H9 (cell line): ENCODE measurements around the gene DHCR7. TPM values are rescaled to one million over a fixed set of nuclear protein-coding genes. Genes with fewer than 3 reads are reported as not detected.

ENCODE experiments used
- DNase-seq: peaks from one replicate; pipeline ENCODE4 v3.0.0-alpha.2; 2017
- H2AFZ ChIP-seq: one replicate; pipeline ENCODE4 v1.6.1; 2013; ENCODE audit warnings: mild to moderate bottlenecking, low read length, control low read depth, moderate library complexity
- H2AK5ac ChIP-seq: 2 replicates; pipeline ENCODE4 v1.6.1; 2013; ENCODE audit warnings: low read length, control low read depth, mixed read lengths; ENCODE audit not compliant: insufficient read length
- H2BK120ac ChIP-seq: one replicate; pipeline ENCODE4 v1.6.1; 2013; ENCODE audit warnings: low read depth, mild to moderate bottlenecking, low read length, control low read depth, inconsistent platforms; ENCODE audit not compliant: poor library complexity, severe bottlenecking
- H2BK12ac ChIP-seq: 2 replicates; pipeline ENCODE4 v1.6.1; 2013; ENCODE audit warnings: low read length, control low read depth, mixed read lengths, low read depth; ENCODE audit not compliant: insufficient read length
- H2BK15ac ChIP-seq: 2 replicates; pipeline ENCODE4 v1.6.1; 2013; ENCODE audit warnings: low read depth, low read length, control low read depth
- H2BK20ac ChIP-seq: one replicate; pipeline ENCODE4 v1.6.1; 2013; ENCODE audit warnings: low read depth, mild to moderate bottlenecking, low read length, control low read depth, inconsistent platforms; ENCODE audit not compliant: poor library complexity, severe bottlenecking
- H2BK5ac ChIP-seq: 2 replicates; pipeline ENCODE4 v1.6.1; 2013; ENCODE audit warnings: low read length, control low read depth, mixed read lengths; ENCODE audit not compliant: insufficient read length
- H3K14ac ChIP-seq: 2 replicates; pipeline ENCODE4 v1.6.1; 2013; ENCODE audit warnings: low read length, control low read depth; ENCODE audit not compliant: insufficient read depth
- H3K18ac ChIP-seq: 2 replicates; pipeline ENCODE4 v1.6.1; 2013; ENCODE audit warnings: low read depth, mild to moderate bottlenecking, mixed read lengths, low read length, control low read depth; ENCODE audit not compliant: insufficient read length
- H3K23ac ChIP-seq: 2 replicates; pipeline ENCODE4 v1.6.1; 2013; ENCODE audit warnings: low read length, control low read depth, mixed read lengths, low read depth; ENCODE audit not compliant: insufficient read length
- H3K23me2 ChIP-seq: 2 replicates; pipeline ENCODE4 v1.6.1; 2013; ENCODE audit warnings: low read depth, mild to moderate bottlenecking, mixed read lengths, low read length, control low read depth; ENCODE audit not compliant: insufficient read length, poor library complexity, severe bottlenecking
- H3K27ac ChIP-seq: 2 replicates; pipeline ENCODE4 v1.5.1; 2013; ENCODE audit warnings: low read length, control low read depth, mixed read lengths, low read depth; ENCODE audit not compliant: insufficient read length
- H3K27me3 ChIP-seq: 2 replicates; pipeline ENCODE4 v1.6.1; 2013; ENCODE audit warnings: low read length, control low read depth, inconsistent platforms; ENCODE audit not compliant: insufficient read depth
- H3K4ac ChIP-seq: 2 replicates; pipeline ENCODE4 v1.6.1; 2013; ENCODE audit warnings: low read depth, mild to moderate bottlenecking, control low read depth, inconsistent platforms, low read length, moderate library complexity
- H3K4me1 ChIP-seq: 2 replicates; pipeline ENCODE4 v1.6.1; 2013; ENCODE audit warnings: low read length, control low read depth, inconsistent platforms; ENCODE audit not compliant: insufficient read depth
- H3K4me2 ChIP-seq: 2 replicates; pipeline ENCODE4 v1.6.1; 2013; ENCODE audit warnings: low read length, control low read depth, mixed read lengths; ENCODE audit not compliant: insufficient read length, insufficient read depth
- H3K56ac ChIP-seq: 2 replicates; pipeline ENCODE4 v1.6.1; 2013; ENCODE audit warnings: low read depth, mild to moderate bottlenecking, mixed read lengths, low read length, control low read depth; ENCODE audit not compliant: insufficient read length
- H3K79me1 ChIP-seq: 2 replicates; pipeline ENCODE4 v1.6.1; 2013; ENCODE audit warnings: low read depth, mild to moderate bottlenecking, moderate library complexity, low read length, control low read depth, inconsistent platforms; ENCODE audit not compliant: insufficient read depth, poor library complexity, severe bottlenecking
- H3K79me2 ChIP-seq: 2 replicates; pipeline ENCODE4 v1.6.1; 2013; ENCODE audit warnings: low read length, control low read depth, inconsistent platforms; ENCODE audit not compliant: insufficient read depth
- H3K9ac ChIP-seq: 2 replicates; pipeline ENCODE4 v1.6.1; 2013; ENCODE audit warnings: low read length, control low read depth, mixed read lengths; ENCODE audit not compliant: insufficient read length; ENCODE audit errors: extremely low read depth
- H3K9me3 ChIP-seq: one replicate; pipeline ENCODE4 v1.6.1; 2013; ENCODE audit warnings: low read depth, low read length, inconsistent platforms; ENCODE audit not compliant: control insufficient read depth
- H3T11ph ChIP-seq: one replicate; pipeline ENCODE4 v1.6.1; 2013; ENCODE audit warnings: mild to moderate bottlenecking, low read length, control low read depth, inconsistent platforms
- H4K20me1 ChIP-seq: one replicate; pipeline ENCODE4 v1.6.1; 2013; ENCODE audit not compliant: control insufficient read depth, insufficient read length, insufficient read depth
- H4K5ac ChIP-seq: 2 replicates; pipeline ENCODE4 v1.6.1; 2013; ENCODE audit warnings: low read depth, mild to moderate bottlenecking, mixed read lengths, low read length, control low read depth; ENCODE audit not compliant: insufficient read length
- H4K8ac ChIP-seq: replicated peaks from 2 replicates; pipeline ENCODE4 v1.6.1; 2013; ENCODE audit warnings: low read length, control low read depth, mixed read lengths, low read depth; ENCODE audit not compliant: insufficient read length
- H4K91ac ChIP-seq: 2 replicates; pipeline ENCODE4 v1.6.1; 2013; ENCODE audit warnings: low read depth, mild to moderate bottlenecking, moderate library complexity, mixed read lengths, low read length, control low read depth; ENCODE audit not compliant: insufficient read length
- H3K27ac Mint-ChIP-seq, 3 experiments: 2 replicates in 2 of 3; 3 replicates in 1 of 3; pipeline ENCODE4 v1.8.0; 2020 to 2021; ENCODE audit warnings: mixed read lengths in 3 of 3, mild to moderate bottlenecking in 1 of 3, moderate library complexity in 1 of 3
- H3K27me3 Mint-ChIP-seq: 2 replicates; pipeline ENCODE4 v1.8.0; 2021; ENCODE audit warnings: low read depth, mild to moderate bottlenecking, moderate library complexity, mixed read lengths
- H3K36me3 Mint-ChIP-seq, 3 experiments: 2 replicates in 2 of 3; 3 replicates in 1 of 3; pipeline ENCODE4 v1.8.0; 2020 to 2021; ENCODE audit warnings: low read depth in 3 of 3, mixed read lengths in 3 of 3; ENCODE audit not compliant: insufficient read depth in 1 of 3
- H3K4me1 Mint-ChIP-seq, 2 experiments: 2 replicates each; pipeline ENCODE4 v1.8.0; 2020; ENCODE audit warnings: mixed read lengths in 2 of 2
- H3K4me3 Mint-ChIP-seq, 2 experiments: 2 replicates in 1 of 2; 3 replicates in 1 of 2; pipeline ENCODE4 v1.8.0; 2020 to 2021; ENCODE audit warnings: mild to moderate bottlenecking in 2 of 2, mixed read lengths in 2 of 2, moderate library complexity in 1 of 2
- H3K9me3 Mint-ChIP-seq, 2 experiments: 2 replicates in 1 of 2; 3 replicates in 1 of 2; pipeline ENCODE4 v1.8.0; 2020; ENCODE audit warnings: mild to moderate bottlenecking in 2 of 2, mixed read lengths in 2 of 2, moderate library complexity in 1 of 2
- CTCF ChIP-seq: fragments of 200-600 bp; sonication (generic); conservative IDR thresholded peaks from 3 replicates; pipeline ENCODE4 v1.8.0; 2021; ENCODE audit warnings: antibody characterized with exemption, mild to moderate bottlenecking
- WGBS: extraction: QIAGEN DNeasy Blood & Tissue Kit; methylation state at CpG from one replicate; pipeline ENCODE4 v1.1.7; 2013; ENCODE audit warnings: missing lambda C conversion rate, low lambda C conversion rate, mixed read lengths; ENCODE audit not compliant: insufficient read length; ENCODE audit errors: extremely low coverage; 5-methylcytosine and 5-hydroxymethylcytosine counted together
- total RNA-seq: library from RNA; stranded (reverse); gene quantifications from 2 replicates; pipeline ENCODE4 v1.2.1, GENCODE V29; 2021

DHCR7 gene
- total RNA-seq, 1 experiment from 2014 or later, result 124 TPM

- TF ChIP-seq CTCF, result no peak
- no CpG with 5 or more reads among the region's 24 CpGs for WGBS
- no peak overlapping the region for H2BK15ac ChIP-seq
- H4K5ac ChIP-seq, result no peak overlapping the region
- H3K14ac ChIP-seq, result no peak overlapping the region
- H3K27ac ChIP-seq, result no peak overlapping the region
- no peaks in the 10 kb centered on the region for H4K20me1 ChIP-seq
- H2BK5ac ChIP-seq, result no peak overlapping the region
- no peak overlapping the region for H3K4me3 Mint-ChIP-seq
- peaks cover 32 to 81% (median 59%) of the 10 kb centered on the region in 3 experiments; a peak in 6 of 7 replicates for H3K36me3 Mint-ChIP-seq
- no peak overlapping the region for H2BK12ac ChIP-seq
- no peaks in the 10 kb centered on the region for H3K4me1 ChIP-seq
- H2BK120ac ChIP-seq, result no peak overlapping the region
- no peaks in the 10 kb centered on the region for H3K27me3 ChIP-seq
- H3K9me3 ChIP-seq, result no peaks in the 10 kb centered on the region
- DNase-seq, result no peak
- no peaks in the 10 kb centered on the region for H3K23me2 ChIP-seq
- H4K91ac ChIP-seq, result no peak overlapping the region
- H3K18ac ChIP-seq, result no peak overlapping the region
- H3T11ph ChIP-seq, result no peak overlapping the region
- no peak overlapping the region for H4K8ac ChIP-seq
- no peak overlapping the region for H3K9ac ChIP-seq
- no peaks in the 10 kb centered on the region for H3K9me3 Mint-ChIP-seq
- peaks cover 9 to 11% of the 10 kb centered on the region in 2 experiments for H3K4me1 Mint-ChIP-seq
- H3K79me1 ChIP-seq, result no peaks in the 10 kb centered on the region
- H3K27ac Mint-ChIP-seq, result peak overlapping the region in 1 of 3 experiments; percentile 48; a peak in 1 of 7 replicates
- no peak overlapping the region for H2AK5ac ChIP-seq
- no peak overlapping the region for H3K23ac ChIP-seq
- no peaks in the 10 kb centered on the region for H3K79me2 ChIP-seq
- no peak overlapping the region for H3K4me2 ChIP-seq
- no peak overlapping the region for H2BK20ac ChIP-seq
- H2AFZ ChIP-seq, result no peak overlapping the region
- no peak overlapping the region for H3K56ac ChIP-seq
- no peak overlapping the region for H3K4ac ChIP-seq
- no peaks in the 10 kb centered on the region; the same call in 1 of the 2 replicates for H3K27me3 Mint-ChIP-seq
Observed at GRCh38 chr11:71481101-71481960, 33.1 kb upstream of the DHCR7 start.
